HepG2 (cell line): ENCODE data around the gene MAEA. TPM values are rescaled to one million over a fixed set of nuclear protein-coding genes. Genes with fewer than 3 reads are reported as not detected.

Source experiments
- ASH2L ChIP-seq: fragments of 300-600, 200-600 bp; sonication (generic); IDR thresholded peaks from 2 replicates; pipeline ENCODE4 v1.7.0; 2017; ENCODE audit warnings: low read depth, mild to moderate bottlenecking, moderate library complexity, mixed read lengths, low read length; ENCODE audit not compliant: insufficient read length
- DPF2 ChIP-seq: sonication (generic); formaldehyde crosslinking; IDR thresholded peaks from 2 replicates; pipeline ENCODE4 v1.4.0; 2020; ENCODE audit warnings: mild to moderate bottlenecking, low read depth, missing genetic modification reagents, borderline replicate concordance
- FOSL2 ChIP-seq: sonication (generic); formaldehyde crosslinking; IDR thresholded peaks from 2 replicates; pipeline ENCODE4 v1.4.0; 2020; ENCODE audit warnings: missing genetic modification reagents
- FOXA1 ChIP-seq, 2 experiments: fragments of 450-650 bp in 1 of 2; sonication (generic) in 1 of 2; formaldehyde crosslinking in 1 of 2; IDR thresholded peaks; 2 replicates each; pipeline versions ENCODE4 v1.4.0 to v1.6.1; 2016 to 2020; ENCODE audit warnings: missing genetic modification reagents in 1 of 2
- FOXC1 ChIP-seq: sonication (generic); formaldehyde crosslinking; IDR thresholded peaks from 2 replicates; pipeline ENCODE4 v1.8.0; 2022; ENCODE audit warnings: mild to moderate bottlenecking, missing genetic modification reagents, borderline replicate concordance
- GATAD1 ChIP-seq: IDR thresholded peaks from 2 replicates; pipeline ENCODE4 v1.6.1; 2016; ENCODE audit warnings: missing genetic modification reagents, missing compliant biosample characterization
- IRF2 ChIP-seq: IDR thresholded peaks from 2 replicates; pipeline ENCODE4 v1.6.1; 2018; ENCODE audit warnings: missing genetic modification reagents, missing compliant biosample characterization
- KDM1A ChIP-seq: IDR thresholded peaks from 2 replicates; pipeline ENCODE4 v1.6.1; 2016; ENCODE audit warnings: missing compliant biosample characterization
- KDM2A ChIP-seq: sonication (generic); formaldehyde crosslinking; IDR thresholded peaks from 2 replicates; pipeline ENCODE4 v1.4.0; 2020; ENCODE audit warnings: low read depth, missing genetic modification reagents, borderline replicate concordance
- LCORL ChIP-seq, 2 experiments: fragments of 450-650 bp in 1 of 2; sonication (generic) in 1 of 2; formaldehyde crosslinking in 1 of 2; IDR thresholded peaks; 2 replicates each; pipeline versions ENCODE4 v1.5.0 to v1.6.1; 2017 to 2020; ENCODE audit warnings: antibody characterized with exemption in 1 of 2, missing genetic modification reagents in 1 of 2
- MAFF ChIP-seq: IDR thresholded peaks from 2 replicates; pipeline ENCODE4 v1.6.1; 2011; ENCODE audit warnings: low read depth, low read length, improper control_type of control experiment
- TCF7 ChIP-seq: sonication (generic); IDR thresholded peaks from 2 replicates; pipeline ENCODE4 v1.6.1; 2016; ENCODE audit warnings: antibody characterized with exemption, low read depth
- ZBTB38 ChIP-seq: sonication (generic); formaldehyde crosslinking; IDR thresholded peaks from 2 replicates; pipeline ENCODE4 v1.5.1; 2020; ENCODE audit warnings: mild to moderate bottlenecking, missing genetic modification reagents
- ZBTB7B ChIP-seq: sonication (generic); formaldehyde crosslinking; IDR thresholded peaks from 2 replicates; pipeline ENCODE4 v1.4.0; 2020; ENCODE audit warnings: missing genetic modification reagents
- ZNF629 ChIP-seq: sonication (generic); formaldehyde crosslinking; conservative IDR thresholded peaks from 2 replicates; pipeline ENCODE4 v1.5.0; 2020; ENCODE audit warnings: missing genetic modification reagents
- ZNF780A ChIP-seq: sonication (generic); formaldehyde crosslinking; IDR thresholded peaks from 2 replicates; pipeline ENCODE4 v1.8.0; 2022; ENCODE audit warnings: mild to moderate bottlenecking, missing genetic modification reagents, moderate library complexity
- polyA plus RNA-seq, 8 experiments: library from polyadenylated mRNA; depleted of rRNA in 3 of 8; stranded (reverse) in 7 of 8; unstranded in 1 of 8; fragments of >200 nt; fragmentation: Illumina TruSeq in 4 of 8; extraction: Trizol in 4 of 8; gene quantifications; 2 replicates each; pipeline versions ENCODE4 v1.2.1 to v1.2.3, GENCODE V29; 2011 to 2016; ENCODE audit warnings: low read depth in 4 of 8, missing spikeins in 1 of 8, mixed read lengths in 1 of 8; ENCODE audit not compliant: insufficient read depth in 1 of 8
- total RNA-seq, 5 experiments: library from RNA; depleted of rRNA; stranded (reverse); fragments of >200 nt; fragmentation: Illumina TruSeq; extraction: Trizol; gene quantifications; 2 replicates each; pipeline ENCODE4 v1.2.3, GENCODE V29; 2016; ENCODE audit warnings: low read depth in 1 of 5
- TF ChIP-seq, protein P1 (sequence below): IDR thresholded peaks from 2 replicates; pipeline ENCODE4 v1.6.1; 2016; ENCODE audit warnings: missing compliant biosample characterization, missing genetic modification reagents, borderline replicate concordance
- TF ChIP-seq, protein P2 (sequence below): sonication (generic); formaldehyde crosslinking; conservative IDR thresholded peaks from 2 replicates; pipeline ENCODE4 v1.8.0; 2022; ENCODE audit warnings: low read depth, missing genetic modification reagents
- TF ChIP-seq, protein P3 (sequence below): sonication (generic); formaldehyde crosslinking; IDR thresholded peaks from 2 replicates; pipeline ENCODE4 v1.5.1; 2020; ENCODE audit warnings: mild to moderate bottlenecking, moderate library complexity, missing genetic modification reagents
- TF ChIP-seq, protein P4 (sequence below): IDR thresholded peaks from 2 replicates; pipeline ENCODE4 v1.4.0; 2020; ENCODE audit warnings: mild to moderate bottlenecking, missing genetic modification reagents
- TF ChIP-seq, protein P5 (sequence below): IDR thresholded peaks from 2 replicates; pipeline ENCODE4 v1.6.1; 2018; ENCODE audit warnings: missing genetic modification reagents, mild to moderate bottlenecking, missing compliant biosample characterization

The MAEA gene
- total and polyA plus RNA-seq, 2 of the 13 experiments (the other 11 are each of a cell fraction or from before 2014, with no cell fraction given) = 52.0 to 57.1 TPM

DNA sequence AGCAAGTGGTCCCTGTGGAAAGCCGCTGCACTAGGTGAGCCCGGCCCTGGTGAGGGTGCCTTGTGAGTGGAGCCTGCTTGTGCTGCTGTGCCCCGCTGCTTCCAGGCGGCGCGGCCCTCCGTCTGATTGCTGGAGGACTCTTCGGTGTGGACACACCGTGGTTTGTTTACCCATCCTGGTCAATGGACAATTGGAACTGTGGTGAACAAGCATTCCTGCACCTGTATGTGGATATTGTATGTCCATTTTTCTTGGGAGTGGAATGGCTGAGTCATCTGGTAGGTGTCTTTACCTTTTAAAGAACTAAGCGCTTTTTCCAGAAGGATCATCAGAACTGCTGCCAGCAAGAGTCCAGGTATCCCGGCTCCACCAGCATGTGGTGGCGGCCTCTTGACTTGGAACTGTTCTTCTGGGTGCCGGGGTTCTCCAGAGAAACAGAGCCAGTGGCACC lies 15.6 kb downstream of the MAEA start (continued):
- TF ChIP-seq, protein P1, sequence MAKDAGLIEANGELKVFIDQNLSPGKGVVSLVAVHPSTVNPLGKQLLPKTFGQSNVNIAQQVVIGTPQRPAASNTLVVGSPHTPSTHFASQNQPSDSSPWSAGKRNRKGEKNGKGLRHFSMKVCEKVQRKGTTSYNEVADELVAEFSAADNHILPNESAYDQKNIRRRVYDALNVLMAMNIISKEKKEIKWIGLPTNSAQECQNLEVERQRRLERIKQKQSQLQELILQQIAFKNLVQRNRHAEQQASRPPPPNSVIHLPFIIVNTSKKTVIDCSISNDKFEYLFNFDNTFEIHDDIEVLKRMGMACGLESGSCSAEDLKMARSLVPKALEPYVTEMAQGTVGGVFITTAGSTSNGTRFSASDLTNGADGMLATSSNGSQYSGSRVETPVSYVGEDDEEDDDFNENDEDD (CRISPR knock-in tag) = no peak
- TF ChIP-seq DPF2 (CRISPR knock-in tag) = peak; percentile 33; the same call in 1 of the 2 replicates
- TF ChIP-seq, protein P2, sequence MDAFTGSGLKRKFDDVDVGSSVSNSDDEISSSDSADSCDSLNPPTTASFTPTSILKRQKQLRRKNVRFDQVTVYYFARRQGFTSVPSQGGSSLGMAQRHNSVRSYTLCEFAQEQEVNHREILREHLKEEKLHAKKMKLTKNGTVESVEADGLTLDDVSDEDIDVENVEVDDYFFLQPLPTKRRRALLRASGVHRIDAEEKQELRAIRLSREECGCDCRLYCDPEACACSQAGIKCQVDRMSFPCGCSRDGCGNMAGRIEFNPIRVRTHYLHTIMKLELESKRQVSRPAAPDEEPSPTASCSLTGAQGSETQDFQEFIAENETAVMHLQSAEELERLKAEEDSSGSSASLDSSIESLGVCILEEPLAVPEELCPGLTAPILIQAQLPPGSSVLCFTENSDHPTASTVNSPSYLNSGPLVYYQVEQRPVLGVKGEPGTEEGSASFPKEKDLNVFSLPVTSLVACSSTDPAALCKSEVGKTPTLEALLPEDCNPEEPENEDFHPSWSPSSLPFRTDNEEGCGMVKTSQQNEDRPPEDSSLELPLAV (CRISPR knock-in tag) = no peak
- TF ChIP-seq GATAD1 (CRISPR knock-in tag) = peak; percentile 29; the same call in 1 of the 2 replicates
- TF ChIP-seq IRF2 (CRISPR knock-in tag) = 0 out of 2 replicates have a peak, but pooled peaks have one; percentile 35
- TF ChIP-seq, protein P3, sequence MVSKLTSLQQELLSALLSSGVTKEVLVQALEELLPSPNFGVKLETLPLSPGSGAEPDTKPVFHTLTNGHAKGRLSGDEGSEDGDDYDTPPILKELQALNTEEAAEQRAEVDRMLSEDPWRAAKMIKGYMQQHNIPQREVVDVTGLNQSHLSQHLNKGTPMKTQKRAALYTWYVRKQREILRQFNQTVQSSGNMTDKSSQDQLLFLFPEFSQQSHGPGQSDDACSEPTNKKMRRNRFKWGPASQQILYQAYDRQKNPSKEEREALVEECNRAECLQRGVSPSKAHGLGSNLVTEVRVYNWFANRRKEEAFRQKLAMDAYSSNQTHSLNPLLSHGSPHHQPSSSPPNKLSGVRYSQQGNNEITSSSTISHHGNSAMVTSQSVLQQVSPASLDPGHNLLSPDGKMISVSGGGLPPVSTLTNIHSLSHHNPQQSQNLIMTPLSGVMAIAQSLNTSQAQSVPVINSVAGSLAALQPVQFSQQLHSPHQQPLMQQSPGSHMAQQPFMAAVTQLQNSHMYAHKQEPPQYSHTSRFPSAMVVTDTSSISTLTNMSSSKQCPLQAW (CRISPR knock-in tag) = no peak
- TF ChIP-seq ZNF629 (CRISPR knock-in tag) = peak; percentile 90
- TF ChIP-seq TCF7 = no peak
- peak; percentile 99 for TF ChIP-seq ZBTB38 (CRISPR knock-in tag)
- TF ChIP-seq ZNF780A = no peak
- TF ChIP-seq KDM2A (CRISPR knock-in tag) = peak; percentile 60; the same call in 1 of the 2 replicates
- TF ChIP-seq ASH2L = peak; percentile 50
- TF ChIP-seq, protein P4, sequence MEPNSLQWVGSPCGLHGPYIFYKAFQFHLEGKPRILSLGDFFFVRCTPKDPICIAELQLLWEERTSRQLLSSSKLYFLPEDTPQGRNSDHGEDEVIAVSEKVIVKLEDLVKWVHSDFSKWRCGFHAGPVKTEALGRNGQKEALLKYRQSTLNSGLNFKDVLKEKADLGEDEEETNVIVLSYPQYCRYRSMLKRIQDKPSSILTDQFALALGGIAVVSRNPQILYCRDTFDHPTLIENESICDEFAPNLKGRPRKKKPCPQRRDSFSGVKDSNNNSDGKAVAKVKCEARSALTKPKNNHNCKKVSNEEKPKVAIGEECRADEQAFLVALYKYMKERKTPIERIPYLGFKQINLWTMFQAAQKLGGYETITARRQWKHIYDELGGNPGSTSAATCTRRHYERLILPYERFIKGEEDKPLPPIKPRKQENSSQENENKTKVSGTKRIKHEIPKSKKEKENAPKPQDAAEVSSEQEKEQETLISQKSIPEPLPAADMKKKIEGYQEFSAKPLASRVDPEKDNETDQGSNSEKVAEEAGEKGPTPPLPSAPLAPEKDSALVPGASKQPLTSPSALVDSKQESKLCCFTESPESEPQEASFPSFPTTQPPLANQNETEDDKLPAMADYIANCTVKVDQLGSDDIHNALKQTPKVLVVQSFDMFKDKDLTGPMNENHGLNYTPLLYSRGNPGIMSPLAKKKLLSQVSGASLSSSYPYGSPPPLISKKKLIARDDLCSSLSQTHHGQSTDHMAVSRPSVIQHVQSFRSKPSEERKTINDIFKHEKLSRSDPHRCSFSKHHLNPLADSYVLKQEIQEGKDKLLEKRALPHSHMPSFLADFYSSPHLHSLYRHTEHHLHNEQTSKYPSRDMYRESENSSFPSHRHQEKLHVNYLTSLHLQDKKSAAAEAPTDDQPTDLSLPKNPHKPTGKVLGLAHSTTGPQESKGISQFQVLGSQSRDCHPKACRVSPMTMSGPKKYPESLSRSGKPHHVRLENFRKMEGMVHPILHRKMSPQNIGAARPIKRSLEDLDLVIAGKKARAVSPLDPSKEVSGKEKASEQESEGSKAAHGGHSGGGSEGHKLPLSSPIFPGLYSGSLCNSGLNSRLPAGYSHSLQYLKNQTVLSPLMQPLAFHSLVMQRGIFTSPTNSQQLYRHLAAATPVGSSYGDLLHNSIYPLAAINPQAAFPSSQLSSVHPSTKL (CRISPR knock-in tag) = peak; percentile 35
- TF ChIP-seq FOSL2 (CRISPR knock-in tag) = peak; percentile 86
- TF ChIP-seq FOXC1 (CRISPR knock-in tag) = no peak
- no peak for TF ChIP-seq LCORL (IDR thresholded peaks at IDR 0.05)
- 0 out of 2 replicates have a peak, but pooled peaks have one; percentile 29 for TF ChIP-seq LCORL (CRISPR knock-in tag; IDR thresholded peaks at IDR 0.05)
- TF ChIP-seq, protein P5, sequence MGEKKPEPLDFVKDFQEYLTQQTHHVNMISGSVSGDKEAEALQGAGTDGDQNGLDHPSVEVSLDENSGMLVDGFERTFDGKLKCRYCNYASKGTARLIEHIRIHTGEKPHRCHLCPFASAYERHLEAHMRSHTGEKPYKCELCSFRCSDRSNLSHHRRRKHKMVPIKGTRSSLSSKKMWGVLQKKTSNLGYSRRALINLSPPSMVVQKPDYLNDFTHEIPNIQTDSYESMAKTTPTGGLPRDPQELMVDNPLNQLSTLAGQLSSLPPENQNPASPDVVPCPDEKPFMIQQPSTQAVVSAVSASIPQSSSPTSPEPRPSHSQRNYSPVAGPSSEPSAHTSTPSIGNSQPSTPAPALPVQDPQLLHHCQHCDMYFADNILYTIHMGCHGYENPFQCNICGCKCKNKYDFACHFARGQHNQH (CRISPR knock-in tag) = peak; percentile 60; the same call in 1 of the 2 replicates
- TF ChIP-seq FOXA1 (IDR thresholded peaks at IDR 0.05) = no peak
- TF ChIP-seq FOXA1 (CRISPR knock-in tag; IDR thresholded peaks at IDR 0.05) = peak; percentile 71
- no peak for TF ChIP-seq ZBTB7B (CRISPR knock-in tag)
- 0 out of 2 replicates have a peak, but pooled peaks have one; percentile 55 for TF ChIP-seq KDM1A (CRISPR knock-in tag)
- TF ChIP-seq MAFF = peak; percentile 39; the same call in 1 of the 2 replicates
